HTERT RPE-1 (cell line): ENCODE data around the gene SLC10A2.

ENCODE experiments used
- in situ Hi-C: fragments of 300-500 bp; cut with MboI; formaldehyde crosslinking; loops from 4 replicates; pipeline ENCODE4 v1.14.3; 2020; ENCODE audit warnings: low sequenced_read_pairs

Gene SLC10A2

DNA sequence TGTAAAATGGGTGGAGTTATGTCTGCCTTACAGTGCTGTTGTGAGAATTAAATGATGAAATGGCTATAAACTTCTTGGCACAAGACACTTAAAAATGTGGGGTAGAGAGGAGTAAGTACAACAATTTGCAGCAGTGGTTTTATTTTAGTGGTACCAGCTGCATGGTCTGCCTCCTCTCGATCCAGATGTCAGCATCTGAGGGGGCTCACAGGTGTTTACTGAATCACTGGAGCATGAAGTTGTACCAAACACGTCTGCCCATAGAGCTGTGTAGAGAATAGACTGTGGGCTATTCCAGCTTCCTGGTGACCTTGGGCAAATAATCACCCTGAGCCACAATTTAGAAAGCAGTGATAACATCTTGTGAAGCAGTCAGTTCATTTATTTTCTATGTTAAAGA is 11.1 kb downstream of the SLC10A2 start:
- in situ Hi-C loops = no loop called here

DNA sequence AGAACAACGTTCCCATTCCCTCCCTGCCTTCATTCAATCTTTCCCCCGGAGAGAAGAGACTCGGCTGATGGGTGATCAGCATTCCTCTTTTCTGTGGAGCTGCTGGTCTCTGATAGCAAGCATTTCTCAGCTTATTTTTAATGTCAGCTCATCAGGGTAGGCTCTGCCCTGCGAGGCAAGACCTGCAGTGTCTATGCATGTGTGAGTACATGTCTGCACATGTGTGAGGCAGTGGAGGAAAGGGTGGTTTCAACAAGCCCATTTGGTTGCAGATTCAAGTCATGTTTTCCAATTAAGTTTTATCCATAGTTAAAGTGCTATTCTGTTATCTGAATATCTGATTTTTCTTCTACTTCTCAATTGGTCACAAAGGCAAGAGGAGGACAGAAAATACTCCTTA is 19.5 kb downstream of the SLC10A2 start:
- in situ Hi-C loops = no loop called here

DNA sequence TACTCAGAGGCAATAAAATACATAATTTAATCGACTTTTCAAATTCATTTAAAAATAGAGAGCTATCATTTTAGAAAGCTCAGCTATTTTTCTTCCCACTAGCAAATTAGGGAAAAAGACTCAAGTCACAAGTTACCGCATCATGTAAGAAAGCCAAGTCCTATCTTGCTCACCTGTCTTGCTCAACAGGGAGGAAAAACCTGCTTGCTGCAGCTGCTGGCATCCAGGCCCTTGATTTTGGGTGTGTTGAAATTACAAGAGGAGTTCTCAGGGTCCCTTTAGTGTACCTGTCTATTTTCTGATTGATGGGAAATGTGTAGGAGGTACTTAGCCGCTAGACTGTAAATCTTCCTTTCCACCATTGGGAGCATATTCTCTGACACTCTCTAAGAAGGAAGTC is 22.2 kb downstream of the SLC10A2 start:
- in situ Hi-C loops = no loop called here

GRCh38 chr13:103040006-103040405 is 26.2 kb downstream of the SLC10A2 start:
- in situ Hi-C loops = no loop called here

DNA sequence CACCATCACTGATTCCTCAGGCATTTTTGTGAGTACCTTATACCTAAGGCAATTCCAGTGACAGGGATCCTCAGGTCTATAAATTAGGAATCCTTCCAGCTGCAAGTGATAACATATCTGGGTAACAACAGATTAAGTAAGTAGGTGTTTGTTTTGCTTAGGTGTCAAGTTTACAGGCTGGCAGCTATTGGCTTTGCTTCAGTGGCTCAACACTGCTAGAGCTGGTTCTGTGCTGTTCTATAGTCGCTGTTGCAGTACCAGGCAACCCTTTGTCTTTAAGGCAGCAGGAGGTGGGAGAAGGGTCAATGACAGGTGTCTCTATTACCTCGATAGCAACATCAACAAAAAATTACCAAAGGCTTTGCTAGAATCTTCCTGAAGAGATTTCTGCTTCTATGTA is 27.0 kb downstream of the SLC10A2 start:
- in situ Hi-C loops = no loop called here

- in situ Hi-C loops = no loop called here
Observed at GRCh38 chr13:103036268-103036667, 29.9 kb downstream of the SLC10A2 start.

GRCh38 chr13:103033999-103034398 is 32.2 kb downstream of the SLC10A2 start:
- in situ Hi-C loops = no loop called here

DNA sequence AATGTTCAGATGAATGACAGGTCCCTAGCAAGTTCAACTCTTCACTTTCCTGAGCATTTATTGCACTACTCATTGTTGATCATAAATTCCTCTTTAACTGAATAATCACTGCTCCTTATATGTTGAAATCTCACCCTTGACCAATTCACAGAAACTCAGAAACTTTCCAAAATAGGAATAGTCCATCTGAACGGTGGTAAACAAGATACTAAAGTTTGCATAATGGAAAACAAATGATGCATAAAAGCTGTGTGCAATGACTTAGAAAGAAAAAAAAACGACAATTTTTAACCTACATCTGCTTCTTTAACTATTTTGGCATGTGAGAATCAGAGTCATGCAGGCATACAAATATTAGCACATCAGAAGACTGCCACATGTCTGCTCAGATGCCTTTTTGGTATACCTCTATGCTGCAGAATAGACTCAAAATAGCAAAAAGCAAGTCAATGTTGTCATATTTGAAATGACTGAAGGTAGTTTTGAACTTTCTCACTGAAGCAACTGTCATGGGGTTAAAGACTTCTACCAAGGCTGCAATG is 34.8 kb downstream of the SLC10A2 start:
- in situ Hi-C loops = no loop called here

DNA sequence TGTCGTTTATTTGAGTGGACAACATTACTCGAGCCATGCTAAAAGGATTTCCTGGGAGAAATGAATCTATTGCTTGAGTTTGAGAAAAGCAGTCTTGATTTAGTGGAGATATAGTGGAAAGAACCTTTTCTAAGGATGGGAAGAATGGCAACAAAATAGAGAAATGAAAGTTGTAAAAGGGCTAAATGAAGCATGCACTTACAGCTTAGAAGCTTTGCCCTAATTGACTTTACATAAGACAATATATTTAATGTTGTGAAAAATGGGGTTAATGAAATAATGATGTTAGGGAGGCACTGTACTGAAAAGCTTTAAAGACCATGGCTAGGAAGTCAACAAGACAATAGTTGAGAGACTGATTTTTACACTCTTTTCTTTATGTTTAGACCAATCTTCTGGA is 35.4 kb downstream of the SLC10A2 start:
- in situ Hi-C loops = no loop called here

GRCh38 chr13:103029798-103030197 is 36.4 kb downstream of the SLC10A2 start:
- in situ Hi-C loops = no loop called here

- in situ Hi-C loops = no loop called here
Observed at GRCh38 chr13:103022336-103022735, 43.9 kb downstream of the SLC10A2 start.

GRCh38 chr13:103018556-103018955 is 47.7 kb downstream of the SLC10A2 start:
- in situ Hi-C loops = no loop called here

- in situ Hi-C loops = no loop called here
Observed at GRCh38 chr13:103012646-103013045, 53.6 kb downstream of the SLC10A2 start.

DNA sequence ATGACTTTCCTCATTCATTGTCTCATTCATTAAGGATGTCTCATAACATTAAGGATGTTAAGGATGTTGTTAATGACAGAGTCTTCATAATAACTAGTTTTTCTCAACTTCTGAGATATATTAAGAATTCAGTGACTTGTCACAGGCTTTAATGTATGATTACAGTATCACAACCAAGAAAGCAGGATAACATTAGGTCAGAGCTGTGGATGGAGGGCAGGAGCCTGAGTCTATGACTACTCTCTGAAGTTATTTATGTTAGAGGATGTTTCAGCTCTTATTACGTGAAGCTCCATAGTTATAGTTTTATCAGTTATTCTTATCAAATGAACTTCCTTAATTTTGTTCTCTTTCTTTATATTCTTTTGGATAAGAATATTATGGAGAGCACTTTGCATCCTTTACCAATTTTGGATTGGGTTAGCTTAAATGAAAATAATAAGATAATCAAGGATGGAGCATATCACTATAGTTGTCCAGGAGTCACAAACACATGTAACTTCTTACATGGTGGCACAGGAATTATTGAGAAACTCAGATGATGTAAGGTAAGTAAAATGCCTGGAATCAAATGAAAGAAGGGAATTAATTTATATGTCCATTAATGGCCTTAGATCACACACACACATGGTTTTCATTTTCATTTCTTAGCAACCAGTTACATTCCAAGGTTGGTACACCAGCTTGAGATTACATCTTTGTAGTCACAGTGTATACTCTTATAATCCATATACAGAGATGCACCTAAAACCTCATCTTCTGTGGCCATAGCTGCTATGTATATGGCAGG is 57.0 kb downstream of the SLC10A2 start:
- in situ Hi-C loops = no loop called here

DNA sequence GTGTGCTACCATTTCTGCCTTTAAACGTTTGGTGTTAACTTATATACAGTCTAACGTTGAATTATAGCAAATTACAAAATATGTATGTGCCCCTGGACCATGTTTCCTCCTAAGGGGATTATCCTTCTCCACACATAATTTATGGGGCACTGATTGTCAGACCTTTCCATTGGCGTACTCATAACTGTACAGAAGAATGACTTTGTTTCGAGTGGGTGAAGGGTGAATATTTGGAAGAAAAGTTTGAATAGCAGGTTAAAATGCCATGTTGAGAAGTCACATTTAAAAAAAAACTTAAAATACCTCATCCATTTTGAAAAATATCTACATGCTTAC is 58.8 kb downstream of the SLC10A2 start:
- in situ Hi-C loops = no loop called here

- in situ Hi-C loops = no loop called here
Observed at GRCh38 chr13:103006641-103007426, 59.4 kb downstream of the SLC10A2 start.

DNA sequence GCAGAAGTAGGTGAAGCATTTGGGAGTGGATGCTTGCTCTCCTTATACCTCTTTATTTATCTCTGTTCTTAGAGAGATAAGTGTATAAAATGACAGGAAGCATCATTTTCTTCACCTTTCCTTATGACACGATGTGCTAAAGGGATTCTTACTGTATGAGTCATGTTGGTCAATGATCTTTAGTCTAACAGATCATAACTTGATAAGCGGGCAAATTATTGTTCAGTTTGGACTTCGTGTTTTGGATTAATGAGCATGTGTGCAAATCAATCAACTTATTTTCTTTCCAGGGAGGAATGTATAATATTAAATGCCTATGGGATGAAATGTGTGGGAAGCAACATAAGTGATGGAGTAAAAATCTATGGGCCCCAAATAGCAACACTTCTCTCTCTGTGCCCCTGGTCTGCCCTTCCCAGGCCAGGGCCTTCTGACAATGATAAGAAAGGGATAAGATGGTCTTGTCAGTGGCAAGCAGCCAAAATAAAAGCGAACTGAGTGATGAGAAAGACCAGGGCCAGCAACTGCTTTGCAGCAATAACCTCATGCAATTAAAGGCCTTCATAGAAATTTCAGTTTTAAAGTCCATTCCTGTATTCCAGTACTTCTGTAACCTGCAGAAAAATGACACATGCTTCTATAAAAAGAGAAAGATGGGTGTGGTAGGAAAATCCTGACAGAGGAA is 61.4 kb downstream of the SLC10A2 start:
- in situ Hi-C loops = no loop called here

- in situ Hi-C loops = no loop called here
Observed at GRCh38 chr13:103003631-103004030, 62.6 kb downstream of the SLC10A2 start.

DNA sequence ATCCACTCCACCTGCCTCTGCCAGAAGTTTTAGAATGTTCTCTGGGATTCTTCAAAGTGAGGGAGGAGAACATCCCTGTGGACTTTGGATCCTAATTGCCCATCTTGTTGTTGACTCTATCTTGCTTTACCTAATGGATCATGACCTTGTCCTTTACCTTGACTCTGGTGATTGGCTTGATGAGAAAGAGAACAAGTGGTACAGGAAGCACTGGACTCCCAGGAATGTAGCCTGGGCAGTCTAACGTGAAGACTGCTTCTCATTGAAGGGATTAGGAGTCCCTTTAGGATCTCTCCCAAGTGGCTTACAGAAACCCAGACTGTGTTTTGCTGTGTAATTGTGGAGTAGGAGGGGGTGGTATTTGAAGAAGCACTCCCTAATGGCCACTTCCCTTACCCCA is 63.9 kb downstream of the SLC10A2 start:
- in situ Hi-C loops = no loop called here

DNA sequence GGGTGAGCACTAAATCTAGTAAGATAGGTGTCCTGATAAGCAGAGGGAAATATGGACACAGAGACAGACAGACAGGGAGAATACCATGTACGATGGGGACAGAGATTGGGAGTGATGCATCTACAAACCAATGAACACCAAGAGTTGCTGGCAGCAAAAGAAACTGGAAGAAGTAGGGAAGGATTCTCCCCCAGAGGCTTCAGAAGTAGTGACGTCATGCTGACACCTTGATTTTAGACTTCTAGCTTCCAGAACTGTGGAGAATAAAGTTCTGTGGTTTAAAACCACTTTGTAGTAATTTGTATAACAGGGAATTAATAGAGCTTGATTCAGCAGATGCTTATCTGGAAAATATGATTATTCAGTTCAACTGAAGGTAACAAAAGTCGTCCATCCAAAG is 66.1 kb downstream of the SLC10A2 start:
- in situ Hi-C loops = no loop called here

DNA sequence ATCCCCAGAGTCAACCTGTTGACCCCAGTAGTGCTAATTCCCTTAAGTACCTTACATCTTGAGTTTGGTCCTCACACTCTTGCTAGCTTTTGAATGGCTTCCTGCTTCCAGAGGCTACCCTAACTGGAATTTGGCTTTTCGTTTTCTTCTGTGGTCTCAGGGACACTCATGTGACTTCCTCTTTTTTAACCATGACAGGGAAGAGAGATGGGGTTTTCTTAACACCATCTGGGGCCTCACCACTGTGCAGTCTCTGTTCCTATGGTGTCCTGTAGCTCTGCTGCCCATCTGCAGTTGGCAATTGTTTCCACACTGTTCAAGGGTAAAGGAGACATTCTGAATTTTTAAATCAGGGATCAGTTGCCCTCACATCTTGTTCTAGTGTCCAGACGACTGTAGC is 66.7 kb downstream of the SLC10A2 start:
- in situ Hi-C loops = no loop called here
